ENCODE measurements around the gene IL11RA.
A peak's percentile ranks its signal among the peaks of the same experiment; 100 is the strongest.

The IL11RA gene

GRCh38 chr9:34701023-34701768 lies 49.2 kb downstream of the IL11RA start:
- peak overlapping the region; percentile 45 for H3K4me3 ChIP-seq (ENCODE audit: insufficient read depth, low read depth, low read length)
- H3K27ac ChIP-seq (ENCODE audit: insufficient read depth, low read depth, low read length, poor library complexity, severe bottlenecking): no peak overlapping the region
- H3K4me1 ChIP-seq (ENCODE audit: control insufficient read depth, insufficient read depth, low read length): no peaks in the 10 kb centered on the region
- no peaks in the 10 kb centered on the region for H3K36me3 ChIP-seq (ENCODE audit: control insufficient read depth, insufficient read depth, low read length)
- 10% methylated on average over 52 of the region's 52 CpGs for WGBS, 2 experiments
- H3K9me3 ChIP-seq (ENCODE audit: control insufficient read depth, low read length): no peaks in the 10 kb centered on the region
- peaks cover 36% of the 10 kb centered on the region for H3K27me3 ChIP-seq (ENCODE audit: control insufficient read depth, insufficient read depth, low read length, poor library complexity, severe bottlenecking)

- Histone ChIP-seq H3K36me3 (ENCODE audit: control insufficient read depth, insufficient read depth, low read length) (no peaks in the 10 kb centered on the region), H3K27me3 (ENCODE audit: control insufficient read depth, insufficient read depth, low read length, poor library complexity, severe bottlenecking) (peaks cover 36% of the 10 kb centered on the region), H3K4me1 (ENCODE audit: control insufficient read depth, insufficient read depth, low read length) (no peaks in the 10 kb centered on the region), H3K27ac (ENCODE audit: insufficient read depth, low read depth, low read length, poor library complexity, severe bottlenecking) (no peak overlapping the region), H3K4me3 (ENCODE audit: insufficient read depth, low read depth, low read length) (peak overlapping the region; percentile 45), H3K9me3 (ENCODE audit: control insufficient read depth, low read length) (no peaks in the 10 kb centered on the region)
- WGBS, 2 experiments: 14 to 19% methylated on average over 30 of the region's 30 CpGs
Measured at GRCh38 chr9:34701769-34702736, 50.1 kb downstream of the IL11RA start.

- peaks cover under 1% of the 10 kb centered on the region for H3K27me3 ChIP-seq (ENCODE audit: control insufficient read depth, insufficient read depth, low read length, poor library complexity, severe bottlenecking)
- H3K27ac ChIP-seq (ENCODE audit: insufficient read depth, low read depth, low read length, poor library complexity, severe bottlenecking): no peak overlapping the region
- H3K9me3 ChIP-seq (ENCODE audit: control insufficient read depth, low read length): no peaks in the 10 kb centered on the region
- no peaks in the 10 kb centered on the region for H3K4me1 ChIP-seq (ENCODE audit: control insufficient read depth, insufficient read depth, low read length)
- no peaks in the 10 kb centered on the region for H3K36me3 ChIP-seq (ENCODE audit: control insufficient read depth, insufficient read depth, low read length)
- 89 to 95% methylated on average over 2 of the region's 2 CpGs for WGBS, 2 experiments
- no peak overlapping the region for H3K4me3 ChIP-seq (ENCODE audit: insufficient read depth, low read depth, low read length)
Measured at GRCh38 chr9:34707130-34707529, 55.1 kb downstream of the IL11RA start.

DNA sequence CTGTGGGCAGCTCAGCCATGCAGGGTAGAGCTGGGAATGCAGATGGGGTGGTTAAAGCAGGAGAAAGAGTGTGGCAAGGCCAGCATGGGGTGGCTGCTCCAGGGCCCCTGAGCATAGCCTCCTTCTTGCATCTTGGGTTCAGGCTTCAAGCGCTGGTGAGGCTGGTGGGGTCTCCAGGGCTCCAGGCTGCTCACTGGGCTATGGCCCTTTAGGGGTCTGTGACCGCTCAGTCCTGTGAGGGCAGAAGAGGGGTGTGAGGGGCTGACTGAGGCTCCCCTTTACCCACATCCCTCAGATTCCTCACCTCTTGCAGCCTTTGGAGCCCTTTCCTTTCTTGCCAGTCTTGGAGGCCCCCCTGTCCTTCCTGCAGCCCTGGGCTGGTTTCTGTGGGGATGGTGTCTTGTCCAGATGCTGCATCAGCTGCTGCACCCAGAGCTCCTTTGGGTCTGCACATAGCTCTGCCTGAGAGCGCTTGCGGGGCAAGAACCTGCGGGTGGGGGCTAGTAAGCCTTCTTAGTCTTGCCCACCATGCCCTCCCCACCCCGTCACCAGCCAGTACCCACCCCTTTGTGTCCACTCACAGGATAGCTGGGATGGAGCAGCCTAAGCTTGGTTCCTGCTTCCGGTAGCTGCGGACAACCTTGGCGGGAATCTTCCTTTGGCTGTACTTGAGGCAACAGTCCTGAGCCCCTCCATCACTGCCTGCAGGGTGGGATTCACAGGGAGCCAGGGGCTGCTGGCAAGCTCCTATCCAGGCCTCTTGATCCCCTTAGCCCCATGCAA lies 57.4 kb downstream of the IL11RA start:
- Histone ChIP-seq H3K4me1 (ENCODE audit: control insufficient read depth, insufficient read depth, low read length) (no peaks in the 10 kb centered on the region), H3K27me3 (ENCODE audit: control insufficient read depth, insufficient read depth, low read length, poor library complexity, severe bottlenecking) (no peaks in the 10 kb centered on the region), H3K27ac (ENCODE audit: insufficient read depth, low read depth, low read length, poor library complexity, severe bottlenecking) (no peak overlapping the region), H3K4me3 (ENCODE audit: insufficient read depth, low read depth, low read length) (no peak overlapping the region), H3K9me3 (ENCODE audit: control insufficient read depth, low read length) (no peaks in the 10 kb centered on the region), H3K36me3 (ENCODE audit: control insufficient read depth, insufficient read depth, low read length) (no peaks in the 10 kb centered on the region)
- 95 to 96% methylated on average over 9 of the region's 9 CpGs for WGBS, 2 experiments

DNA sequence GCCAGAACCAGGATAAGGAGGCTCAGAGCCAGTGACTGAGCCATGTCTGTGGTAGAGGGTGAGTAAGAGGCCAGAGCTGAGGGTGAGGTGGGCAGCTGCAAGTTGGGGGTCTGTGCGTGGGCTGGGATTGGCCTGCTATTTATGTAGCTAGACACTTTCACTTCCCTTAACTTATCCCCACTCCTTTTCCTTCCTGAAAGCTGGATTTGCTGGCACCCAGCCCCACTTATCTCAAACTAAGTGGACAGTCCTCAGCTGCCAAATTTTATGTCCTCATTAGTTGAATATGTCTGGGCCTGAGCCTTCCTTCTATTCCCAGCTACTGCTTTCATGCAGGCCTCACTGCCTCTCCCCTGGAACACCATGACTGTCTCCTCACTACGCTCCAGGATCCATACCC lies 58.0 kb downstream of the IL11RA start, which contains the start of gene CCL21:
CCL21 (minus strand) TSS at position 114 of the 400 bp plus-strand sequence; CDS start at position 44, 70 bp downstream.
- 91 to 100% methylated on average over 1 to 2 of the region's 2 CpGs for WGBS, 2 experiments

More for the DNA sequence above, 58.0 kb downstream of the IL11RA start, which contains the start of gene CCL21:
- Histone ChIP-seq H3K27me3 (ENCODE audit: control insufficient read depth, insufficient read depth, low read length, poor library complexity, severe bottlenecking) (no peaks in the 10 kb centered on the region), H3K4me3 (ENCODE audit: insufficient read depth, low read depth, low read length) (no peak within 1 kb of the TSS), H3K9me3 (ENCODE audit: control insufficient read depth, low read length) (no peaks in the 10 kb centered on the region), H3K4me1 (ENCODE audit: control insufficient read depth, insufficient read depth, low read length) (no peaks in the 10 kb centered on the region), H3K27ac (ENCODE audit: insufficient read depth, low read depth, low read length, poor library complexity, severe bottlenecking) (no peak within 1 kb of the TSS), H3K36me3 (ENCODE audit: control insufficient read depth, insufficient read depth, low read length) (no peaks in the 10 kb centered on the region)
